ENCODE measurements around the gene MYBPC3. TPM values are rescaled to one million over a fixed set of nuclear protein-coding genes. Genes with fewer than 3 reads are reported as not detected.

Gene MYBPC3
- 2,596 TPM for total RNA-seq
- long read RNA-seq, partial matches to known transcripts: 2,869 of 4,816 reads
- long read RNA-seq, other reads (novel, unspliced or antisense): 1,947 of 4,816 reads

GRCh38 chr11:47352556-47352955 lies at the start of gene MYBPC3:
TSS of gene MYBPC3 (minus strand) at chr11:47352702. CDS start at chr11:47352647, 55 bp downstream.
- DNase-seq (peak; percentile 75), ATAC-seq (peak; percentile 66)
- intact Hi-C loops (cut with micrococcal nuclease): no loop called here

DNA sequence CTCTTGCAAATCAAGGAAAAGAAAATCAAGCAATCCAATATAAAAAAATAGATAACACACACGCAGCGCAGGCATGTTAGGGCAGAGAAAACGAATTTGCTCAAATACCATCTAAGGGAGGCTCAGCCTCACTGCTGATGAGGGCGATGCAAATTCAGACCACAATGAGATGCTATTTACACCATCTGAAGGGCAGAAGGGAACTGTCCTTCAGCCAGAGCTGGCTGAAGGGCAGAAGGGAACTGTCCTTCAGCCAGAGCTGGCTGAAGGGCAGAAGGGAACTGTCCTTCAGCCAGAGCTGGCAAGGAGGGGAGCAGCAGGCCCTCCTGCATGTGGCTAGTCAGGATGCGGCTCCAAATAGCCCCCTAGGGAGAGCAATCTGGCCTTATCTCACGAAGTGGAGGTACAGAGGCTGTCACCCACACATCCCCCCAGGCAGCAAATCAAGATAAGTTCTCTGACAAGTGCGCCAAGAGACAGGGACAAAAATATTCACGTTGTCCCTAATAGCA lies 48.3 kb upstream of the MYBPC3 start:
- ATAC-seq: peak; percentile 92
- DNase-seq: peak; percentile 55
- intact Hi-C loops (cut with micrococcal nuclease): no loop called here

GRCh38 chr11:47399860-47400767 lies 47.6 kb upstream of the MYBPC3 start:
- DNase-seq (peak; percentile 65), ATAC-seq (peak; percentile 80)
- intact Hi-C loops (cut with micrococcal nuclease): no loop called here

GRCh38 chr11:47398551-47398950 lies 46.0 kb upstream of the MYBPC3 start:
- DNase-seq (no peak), ATAC-seq (no peak)
- intact Hi-C loops (cut with micrococcal nuclease): no loop called here

GRCh38 chr11:47398011-47398410 lies 45.5 kb upstream of the MYBPC3 start:
- no peak for DNase-seq
- intact Hi-C loops (cut with micrococcal nuclease): no loop called here
- no peak for ATAC-seq

- DNase-seq: no peak
Observed at GRCh38 chr11:47396049-47396320, 43.5 kb upstream of the MYBPC3 start.

DNA sequence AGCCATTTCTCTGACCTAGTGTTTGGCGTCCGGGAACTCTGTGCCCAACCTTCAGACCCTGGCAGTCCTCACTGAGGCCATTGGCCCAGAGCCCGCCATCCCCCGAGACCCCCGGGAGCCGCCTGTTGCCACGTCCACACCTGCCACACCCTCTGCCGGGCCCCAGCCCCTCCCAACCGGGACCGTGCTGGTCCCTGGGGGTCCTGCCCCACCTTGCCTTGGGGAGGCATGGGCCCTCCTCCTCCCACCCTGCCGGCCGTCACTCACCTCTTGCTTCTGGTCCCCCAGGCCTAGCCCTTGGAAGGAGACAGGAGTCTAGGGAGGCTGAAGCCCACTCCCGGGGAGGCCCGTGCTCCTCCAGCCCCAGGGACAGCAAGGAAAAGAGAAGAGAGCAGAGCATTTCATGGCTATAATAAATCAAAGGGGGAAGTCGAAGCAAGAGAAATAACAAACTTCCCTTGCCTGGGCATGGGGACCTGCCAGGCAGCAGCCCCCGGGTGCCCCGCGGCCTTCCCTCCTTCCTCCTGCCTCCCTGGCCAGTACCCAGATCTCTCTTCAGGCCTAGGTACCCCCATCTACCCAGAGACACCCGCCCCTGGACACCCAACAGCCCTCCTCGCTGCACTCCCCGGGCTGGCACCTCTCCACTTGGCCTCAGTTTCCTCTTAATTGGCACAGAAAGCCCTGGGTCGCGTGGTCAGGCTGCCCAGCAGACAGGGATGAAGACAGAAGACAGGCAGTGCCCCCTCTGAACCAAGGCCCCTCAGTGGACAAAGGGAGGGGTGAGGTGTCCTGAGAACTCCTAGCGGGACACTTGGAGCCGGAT lies 42.9 kb upstream of the MYBPC3 start:
- ATAC-seq: no peak
- intact Hi-C loops (cut with micrococcal nuclease): no loop called here
- no peak for DNase-seq

More at GRCh38 chr11:47396049-47396320, 43.5 kb upstream of the MYBPC3 start:
- no peak for ATAC-seq
- intact Hi-C loops (cut with micrococcal nuclease): no loop called here

DNA sequence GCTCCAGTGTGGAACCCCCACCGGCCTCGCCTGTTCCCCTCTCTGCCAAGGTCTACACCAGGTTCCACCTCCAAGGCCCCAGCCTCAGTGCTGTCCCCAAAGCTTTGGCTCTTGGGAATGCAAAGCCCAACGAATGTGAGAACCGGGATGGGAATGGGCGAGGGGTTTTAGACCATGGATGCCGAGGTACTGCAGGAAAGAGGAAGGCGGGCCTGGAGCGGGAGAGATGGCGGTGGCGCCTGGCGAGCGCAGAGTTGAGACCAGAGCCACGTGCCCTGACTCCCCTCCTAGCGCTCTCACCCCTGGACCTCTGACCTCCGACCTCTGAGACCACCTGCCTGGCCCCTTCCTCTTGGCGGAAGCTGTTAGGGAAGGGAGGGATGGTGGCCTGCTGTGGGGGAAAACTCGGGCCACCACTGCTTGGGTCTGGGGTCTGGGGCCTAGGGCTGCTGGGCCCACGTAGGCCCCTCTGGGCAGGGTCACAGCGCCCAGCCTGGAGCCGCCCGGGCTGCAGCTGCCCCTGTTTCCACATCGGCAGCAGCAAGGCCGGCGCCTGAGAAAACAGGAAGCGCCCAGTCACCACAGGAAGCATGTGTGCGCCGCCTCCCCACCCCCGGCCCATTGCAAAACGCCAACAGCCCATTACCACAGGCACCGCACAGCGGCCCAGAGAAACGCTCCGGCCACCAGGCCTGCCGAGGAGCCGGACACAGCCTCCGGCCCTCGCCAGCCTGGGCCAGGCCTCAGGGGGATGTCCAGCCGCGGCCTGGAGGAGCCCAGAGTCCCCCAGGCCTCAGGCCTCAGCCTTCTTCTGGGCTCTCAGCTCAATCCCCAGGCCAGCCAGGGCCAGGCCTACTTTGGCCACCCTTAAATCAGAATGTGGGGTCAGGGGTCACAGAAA lies 42.1 kb upstream of the MYBPC3 start:
- intact Hi-C loops (cut with micrococcal nuclease): no loop called here
- ATAC-seq (peak; percentile 57), DNase-seq (peak; percentile 77)

DNA sequence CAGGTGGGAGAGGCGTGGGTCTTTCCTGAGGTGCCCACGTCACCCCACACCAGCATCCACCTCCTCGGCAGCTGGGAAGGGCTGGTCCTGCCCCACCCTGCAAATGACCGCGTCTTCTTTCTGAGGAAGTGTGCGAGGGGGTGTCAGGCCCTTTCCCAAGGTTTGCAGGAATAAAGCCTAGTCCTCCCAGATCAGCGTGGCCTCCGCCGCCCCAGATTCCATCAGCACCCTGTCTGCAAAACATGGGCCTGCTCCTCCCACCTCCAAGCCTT lies 41.5 kb upstream of the MYBPC3 start:
- ATAC-seq (peak; percentile 42), DNase-seq (no peak)
- intact Hi-C loops (cut with micrococcal nuclease): no loop called here

- intact Hi-C loops (cut with micrococcal nuclease): no loop called here
- peak; percentile 61 for DNase-seq
- ATAC-seq: peak; percentile 61
Observed at GRCh38 chr11:47393163-47394049, 40.9 kb upstream of the MYBPC3 start.

GRCh38 chr11:47392546-47393162 lies 40.2 kb upstream of the MYBPC3 start:
- no peak for DNase-seq
- intact Hi-C loops (cut with micrococcal nuclease): no loop called here

GRCh38 chr11:47391711-47392432 lies 39.4 kb upstream of the MYBPC3 start:
- no peak for ATAC-seq
- intact Hi-C loops (cut with micrococcal nuclease): no loop called here

More at GRCh38 chr11:47392546-47393162, 40.2 kb upstream of the MYBPC3 start:
- peak; percentile 5 for ATAC-seq

DNA sequence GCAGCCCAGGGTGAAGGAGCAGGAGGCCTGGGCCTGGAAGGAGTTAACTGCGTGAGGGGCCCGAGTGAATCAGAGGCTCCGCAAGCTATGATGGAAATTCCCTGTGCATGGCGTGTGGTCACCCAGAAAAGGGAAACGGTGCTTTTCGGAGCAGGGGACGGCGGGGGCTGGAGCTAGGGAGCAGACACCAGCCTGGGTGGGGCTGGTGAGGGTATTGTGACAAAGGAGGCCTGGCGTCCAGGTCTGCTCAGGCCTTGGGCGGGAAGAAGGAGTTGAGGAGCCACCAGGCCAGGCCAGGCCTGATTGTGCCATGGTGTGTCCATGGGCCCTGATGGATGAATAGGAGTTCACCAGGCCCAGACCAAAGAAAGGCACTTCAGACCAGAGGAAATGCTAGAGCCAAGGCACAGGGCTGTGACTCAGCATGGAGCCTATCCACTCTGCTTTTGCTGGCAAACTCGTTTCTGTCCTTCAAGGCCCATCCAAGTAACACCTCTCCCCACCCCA lies 38.6 kb upstream of the MYBPC3 start:
- DNase-seq (peak; percentile 61), ATAC-seq (peak; percentile 8)
- intact Hi-C loops (cut with micrococcal nuclease): no loop called here

More at GRCh38 chr11:47391711-47392432, 39.4 kb upstream of the MYBPC3 start:
- DNase-seq: no peak

GRCh38 chr11:47390422-47390760 lies 37.9 kb upstream of the MYBPC3 start:
- intact Hi-C loops (cut with micrococcal nuclease): no loop called here
- ATAC-seq (no peak), DNase-seq (no peak)

DNA sequence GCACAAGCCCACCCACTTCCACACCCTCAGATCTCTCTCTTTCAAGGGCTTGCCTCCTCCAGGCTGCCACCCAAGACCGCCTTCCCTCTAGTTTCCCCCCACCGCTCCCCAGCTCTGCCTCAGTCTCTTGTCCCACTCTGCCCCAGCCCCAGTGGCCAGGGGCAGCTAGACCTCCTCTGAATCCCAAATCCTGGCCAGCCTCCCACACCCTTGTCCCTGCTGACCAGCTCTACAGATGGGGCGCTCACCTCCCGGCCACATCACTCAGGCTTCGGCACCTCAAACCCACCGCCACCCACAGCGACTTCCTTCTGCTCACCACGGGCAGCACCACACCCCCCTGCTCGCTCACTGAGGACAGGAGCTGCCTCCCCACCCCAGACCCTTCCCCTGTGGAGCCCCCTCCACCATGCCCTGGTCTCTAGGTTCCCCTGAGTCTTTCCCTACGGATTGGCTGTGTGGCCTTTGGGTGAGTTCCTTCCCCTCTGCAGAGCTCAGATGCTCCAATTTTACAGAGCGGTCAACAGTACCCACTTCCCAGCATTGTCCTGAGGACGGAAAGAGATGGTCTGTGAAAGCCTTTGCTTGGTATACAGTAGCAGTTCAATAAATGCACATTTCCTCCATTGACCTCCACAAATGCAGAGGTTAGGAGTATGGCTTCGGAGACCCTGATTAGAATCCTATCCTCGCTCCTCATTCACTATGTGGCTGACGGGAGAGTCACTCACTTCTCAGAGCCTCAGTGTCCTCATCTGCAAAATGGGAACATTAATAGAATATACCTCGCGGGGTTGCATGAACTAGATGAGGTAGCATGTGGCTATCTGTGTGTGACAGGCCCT lies 37.3 kb upstream of the MYBPC3 start:
- no peak for DNase-seq
- ATAC-seq: no peak
- intact Hi-C loops (cut with micrococcal nuclease): no loop called here
